Spleen (tissue), 11 donors: ENCODE data around the gene MRPL36. TPM values are rescaled to one million over a fixed set of nuclear protein-coding genes. Genes with fewer than 3 reads are reported as not detected.

Source experiments
- DNase-seq: peaks from one replicate; pipeline ENCODE4 v3.0.0-alpha.2; 2020
- H3K27ac ChIP-seq, 8 donors: fragments of 200-600 bp; sonication (generic) in 7 of 8; 1 replicate in 4 of 8; 2 replicates in 4 of 8; pipeline versions ENCODE4 v1.5.0 to v1.8.0; 2016 to 2021; ENCODE audit warnings: inconsistent platforms in 4 of 8, mild to moderate bottlenecking in 4 of 8, moderate library complexity in 1 of 8
- H3K27me3 ChIP-seq, 7 donors: fragments of 200-600 bp; sonication (generic) in 6 of 7; replicated peaks in 1 of 7; 1 replicate in 4 of 7; 2 replicates in 3 of 7; pipeline versions ENCODE4 v1.5.0 to v1.8.0; 2016 to 2021; ENCODE audit warnings: inconsistent platforms in 3 of 7, mild to moderate bottlenecking in 1 of 7
- H3K36me3 ChIP-seq, 6 donors: fragments of 200-600 bp; sonication (generic) in 5 of 6; 1 replicate in 4 of 6; 2 replicates in 2 of 6; pipeline versions ENCODE4 v1.5.0 to v1.8.0; 2016 to 2021; ENCODE audit warnings: inconsistent platforms in 2 of 6
- H3K4me1 ChIP-seq, 6 donors: fragments of 200-600 bp; sonication (generic) in 5 of 6; 1 replicate in 3 of 6; 2 replicates in 3 of 6; pipeline versions ENCODE4 v1.5.0 to v1.8.0; 2016 to 2021; ENCODE audit warnings: inconsistent platforms in 3 of 6
- H3K4me3 ChIP-seq, 8 donors: fragments of 200-600 bp; sonication (generic) in 7 of 8; 1 replicate in 4 of 8; 2 replicates in 4 of 8; pipeline versions ENCODE4 v1.5.0 to v1.8.0; 2016 to 2021; ENCODE audit warnings: inconsistent platforms in 4 of 8, mild to moderate bottlenecking in 4 of 8, moderate library complexity in 2 of 8
- H3K9me3 ChIP-seq, 8 donors: fragments of 200-600 bp; sonication (generic) in 7 of 8; 1 replicate in 4 of 8; 2 replicates in 4 of 8; pipeline versions ENCODE4 v1.5.0 to v1.8.0; 2016 to 2021; ENCODE audit warnings: inconsistent platforms in 4 of 8
- POLR2A ChIP-seq, 3 donors: fragments of 450-650 bp; IDR thresholded peaks; one replicate each; pipeline ENCODE4 v1.5.1; 2017; ENCODE audit warnings: antibody characterized with exemption in 3 of 3, mild to moderate bottlenecking in 1 of 3
- POLR2AphosphoS5 ChIP-seq, 3 donors: sonication (generic); formaldehyde crosslinking; IDR thresholded peaks; one replicate each; pipeline ENCODE4 v1.5.1; 2017; ENCODE audit warnings: antibody characterized with exemption in 3 of 3
- WGBS, 5 donors: extraction: QIAGEN DNeasy Blood & Tissue Kit in 3 of 5; methylation state at CpG; one replicate each; pipeline versions ENCODE4 v1.1.5 to v1.1.7; 2013 to 2018; 5-methylcytosine and 5-hydroxymethylcytosine counted together
- intact Hi-C: fragments of 100-400 bp; cut with DNase I; formaldehyde crosslinking; loops from one replicate; pipeline ENCODE4 v1.15.0; 2023; ENCODE audit warnings: low total_unique reads
- polyA plus RNA-seq, 3 donors: library from polyadenylated mRNA; stranded (reverse); fragments of 200-250 nt; gene quantifications; one replicate each; pipeline ENCODE4 v1.2.1, GENCODE V29; 2013
- total RNA-seq, 7 donors: library from RNA; depleted of rRNA in 3 of 7; stranded (reverse); fragments of >200 nt in 3 of 7; fragmentation: NEBNext Ultra II Directional in 4 of 7; extraction: Animal tissue kit (Norgen Biotek cat#: 25700) in 4 of 7; gene quantifications; one replicate each; pipeline versions ENCODE4 v1.1.0 to v1.2.1, GENCODE V29; 2016 to 2021
- TF ChIP-seq, protein P1 (sequence below), 11 experiments: fragments of 200-600 bp in 7 of 11; fragments of 450-650 bp in 4 of 11; sonication (generic) in 4 of 11; IDR thresholded peaks in 8 of 11; conservative IDR thresholded peaks in 3 of 11; 1 replicate in 7 of 11; 2 replicates in 4 of 11; pipeline versions ENCODE4 v1.4.0 to v1.8.0; 2016 to 2021; ENCODE audit warnings: antibody characterized with exemption in 11 of 11, inconsistent platforms in 4 of 11, mild to moderate bottlenecking in 1 of 11
- donor health status: healthy with polysubstance abuse.
- donor health status: DM: no; HTN: no; CAD: no; lungs with moderate emphysema.
- donor health status: DM: no; HTN: no; CAD: no.
- donor health status: Bipolar disorder and iron deficiency.
- donor health status: healthy.
- donor health status: DM: no; HTN: no; CAD: no.
- donor health status: DM: yes; HTN: yes; CAD: no.

Gene MRPL36
- total and polyA plus RNA-seq, 10 donors = 20.3 to 77.3 (median 35.9) TPM

DNA sequence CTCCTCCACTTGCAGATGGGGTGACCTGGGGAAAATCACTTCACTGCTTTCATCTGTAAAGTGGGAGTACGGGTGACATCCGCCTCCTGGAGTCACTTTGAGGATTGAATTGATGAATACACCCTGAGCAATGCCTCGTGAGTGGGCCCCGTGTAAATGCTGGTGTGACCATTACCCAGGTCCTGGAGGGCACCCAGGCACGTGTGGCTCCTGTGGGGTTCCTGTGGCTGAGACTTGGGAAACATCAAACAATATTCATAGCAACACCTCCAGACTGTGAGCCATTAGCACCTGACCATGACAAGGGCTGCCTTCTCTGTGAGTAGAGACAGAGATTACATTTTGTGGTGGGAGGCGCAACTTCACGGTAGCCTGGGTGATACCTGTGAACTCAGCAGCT lies 11.4 kb downstream of the MRPL36 start:
- WGBS, 5 donors = 87 to 91% (median 89%) methylated on average over 5 to 7 of the region's 7 CpGs

DNA sequence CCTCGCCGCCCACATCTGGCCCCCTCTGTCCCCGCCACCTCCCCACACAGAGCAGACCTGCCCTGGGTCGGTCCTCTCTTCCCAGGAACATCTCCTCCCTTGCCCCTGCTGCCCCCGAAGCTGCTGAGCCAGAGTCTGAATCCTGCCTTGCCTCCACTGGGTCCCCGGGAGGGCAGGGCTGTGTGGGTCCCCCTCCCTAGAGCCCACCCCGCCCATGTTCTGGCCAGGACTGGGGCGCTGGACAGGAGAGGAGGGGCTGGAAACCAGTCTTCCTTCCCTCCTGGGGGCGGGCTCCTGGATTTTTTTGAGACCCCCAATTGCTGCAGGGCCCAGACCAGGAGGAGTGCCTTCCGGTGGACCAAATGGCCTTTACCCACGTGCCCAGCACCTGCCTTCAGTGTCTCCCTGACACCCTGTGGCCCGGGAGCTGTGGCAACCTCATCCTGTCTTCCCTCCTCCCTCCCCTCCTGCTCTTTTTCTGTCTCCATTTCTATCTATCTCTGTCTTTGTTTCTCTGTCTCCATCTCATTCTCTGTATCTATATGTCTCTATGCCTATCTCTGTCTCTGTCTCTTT lies 12.1 kb downstream of the MRPL36 start:
- 83 to 91% (median 85%) methylated on average over 12 of the region's 12 CpGs for WGBS, 5 donors
- Histone ChIP-seq H3K4me1 (peaks cover 0 to 45% (median 13%) of the 10 kb centered on the region in 6 donors), H3K9me3 (no peaks in the 10 kb centered on the region), H3K27ac (no peak overlapping the region), H3K27me3 (peaks cover 0 to 24% (median 0%) of the 10 kb centered on the region in 7 donors), H3K4me3 (no peak overlapping the region), H3K36me3 (no peaks in the 10 kb centered on the region)
- TF ChIP-seq POLR2A (IDR thresholded peaks at IDR 0.05) = no peak
- TF ChIP-seq, protein P1, sequence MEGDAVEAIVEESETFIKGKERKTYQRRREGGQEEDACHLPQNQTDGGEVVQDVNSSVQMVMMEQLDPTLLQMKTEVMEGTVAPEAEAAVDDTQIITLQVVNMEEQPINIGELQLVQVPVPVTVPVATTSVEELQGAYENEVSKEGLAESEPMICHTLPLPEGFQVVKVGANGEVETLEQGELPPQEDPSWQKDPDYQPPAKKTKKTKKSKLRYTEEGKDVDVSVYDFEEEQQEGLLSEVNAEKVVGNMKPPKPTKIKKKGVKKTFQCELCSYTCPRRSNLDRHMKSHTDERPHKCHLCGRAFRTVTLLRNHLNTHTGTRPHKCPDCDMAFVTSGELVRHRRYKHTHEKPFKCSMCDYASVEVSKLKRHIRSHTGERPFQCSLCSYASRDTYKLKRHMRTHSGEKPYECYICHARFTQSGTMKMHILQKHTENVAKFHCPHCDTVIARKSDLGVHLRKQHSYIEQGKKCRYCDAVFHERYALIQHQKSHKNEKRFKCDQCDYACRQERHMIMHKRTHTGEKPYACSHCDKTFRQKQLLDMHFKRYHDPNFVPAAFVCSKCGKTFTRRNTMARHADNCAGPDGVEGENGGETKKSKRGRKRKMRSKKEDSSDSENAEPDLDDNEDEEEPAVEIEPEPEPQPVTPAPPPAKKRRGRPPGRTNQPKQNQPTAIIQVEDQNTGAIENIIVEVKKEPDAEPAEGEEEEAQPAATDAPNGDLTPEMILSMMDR (IDR thresholded peaks at IDR 0.05 in 8 of 11, conservative IDR thresholded peaks at IDR 0.05 in 3 of 11) = no peak
- no peak for TF ChIP-seq POLR2AphosphoS5 (IDR thresholded peaks at IDR 0.05)
- DNase-seq = no peak
- intact Hi-C loops = no loop called here

More for the DNA sequence above, 11.4 kb downstream of the MRPL36 start:
- intact Hi-C loops = no loop called here
- peaks cover 0 to 45% (median 8%) of the 10 kb centered on the region in 6 donors for H3K4me1 ChIP-seq
- peaks cover 0 to 24% (median 0%) of the 10 kb centered on the region in 7 donors for H3K27me3 ChIP-seq
- no peaks in the 10 kb centered on the region for H3K36me3 ChIP-seq
- H3K9me3 ChIP-seq = no peaks in the 10 kb centered on the region
- TF ChIP-seq POLR2A (IDR thresholded peaks at IDR 0.05) (no peak), POLR2AphosphoS5 (IDR thresholded peaks at IDR 0.05) (no peak)
- TF ChIP-seq, protein P1 (IDR thresholded peaks at IDR 0.05 in 8 of 11, conservative IDR thresholded peaks at IDR 0.05 in 3 of 11) = no peak
- H3K27ac ChIP-seq = no peak overlapping the region
- H3K4me3 ChIP-seq = no peak overlapping the region
- DNase-seq = no peak

DNA sequence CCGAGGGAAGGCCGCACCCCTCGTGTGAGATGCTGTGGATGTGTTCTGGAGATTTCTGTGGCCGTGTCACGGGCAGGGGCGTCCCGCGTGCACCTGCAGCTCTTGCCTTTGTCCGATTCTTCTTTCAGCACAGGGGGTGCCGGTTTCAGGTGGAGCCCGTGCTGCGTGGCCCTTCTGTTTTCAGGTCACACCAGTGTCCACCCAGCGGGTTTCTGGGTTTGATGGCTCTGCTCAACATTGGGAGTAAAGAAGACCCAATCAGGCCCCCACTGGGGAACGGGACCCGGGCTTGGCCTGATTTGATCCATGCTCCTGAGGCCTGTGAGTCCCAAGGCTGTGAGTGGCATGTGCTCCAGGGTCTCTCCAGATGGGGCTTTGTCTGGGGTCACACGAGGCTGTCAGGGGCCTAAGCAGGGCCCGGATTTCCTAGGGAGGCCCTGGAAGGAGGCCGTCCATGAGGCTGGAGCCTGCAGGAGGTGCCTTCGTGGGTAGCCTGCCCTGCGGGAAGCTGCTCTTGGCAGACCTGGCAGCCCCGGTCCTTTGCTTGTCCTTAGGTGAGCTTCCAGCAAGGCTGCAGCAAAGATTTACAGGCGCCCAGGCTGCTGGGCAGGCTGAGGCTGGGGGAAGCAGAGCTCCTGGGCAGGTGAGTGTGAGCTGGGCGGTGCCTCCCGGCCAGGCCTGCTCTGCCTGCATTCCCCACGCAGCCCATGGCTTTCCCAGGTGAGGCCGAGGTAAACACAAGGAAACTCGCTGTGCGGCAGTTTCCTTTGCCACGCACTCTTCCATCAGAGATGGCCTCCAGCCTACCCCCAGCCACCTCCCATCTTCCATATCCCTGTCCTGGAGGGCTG lies 12.8 kb downstream of the MRPL36 start:
- peak; percentile 71 for DNase-seq
- TF ChIP-seq POLR2AphosphoS5 (IDR thresholded peaks at IDR 0.05) (no peak), POLR2A (IDR thresholded peaks at IDR 0.05) (no peak)
- TF ChIP-seq, protein P1 (IDR thresholded peaks at IDR 0.05 in 8 of 11, conservative IDR thresholded peaks at IDR 0.05 in 3 of 11) = no peak
- WGBS, 5 donors = 89 to 94% (median 91%) methylated on average over 20 to 29 of the region's 29 CpGs
- H3K36me3 ChIP-seq = no peaks in the 10 kb centered on the region
- no peaks in the 10 kb centered on the region for H3K9me3 ChIP-seq
- intact Hi-C loops = no loop called here
- peaks cover 0 to 24% (median 0%) of the 10 kb centered on the region in 7 donors for H3K27me3 ChIP-seq
- no peak overlapping the region for H3K4me3 ChIP-seq
- no peak overlapping the region for H3K27ac ChIP-seq
- peaks cover 0 to 44% (median 10%) of the 10 kb centered on the region in 6 donors for H3K4me1 ChIP-seq

DNA sequence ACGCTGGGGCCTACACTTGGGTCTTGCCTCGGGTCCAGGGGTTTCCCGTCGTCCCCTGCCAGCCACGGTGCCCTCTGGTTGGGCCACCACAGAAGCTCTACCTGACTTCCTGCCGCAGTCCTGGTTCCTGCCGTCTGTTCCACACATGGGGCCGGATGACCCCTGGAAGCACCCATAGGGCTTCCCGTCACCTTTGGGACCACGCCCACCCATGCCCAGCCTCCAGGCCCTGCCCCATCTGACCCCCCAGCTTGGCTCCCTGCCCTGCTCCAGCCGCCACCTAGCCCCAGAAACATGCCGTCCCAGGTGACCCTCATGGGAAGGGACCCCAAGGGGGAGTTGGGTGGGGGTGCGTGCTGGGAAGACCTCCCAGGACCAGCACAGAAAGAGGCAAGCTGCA lies 13.7 kb downstream of the MRPL36 start:
- Histone ChIP-seq H3K27me3 (peaks cover 0 to 24% (median 0%) of the 10 kb centered on the region in 7 donors), H3K9me3 (no peaks in the 10 kb centered on the region), H3K27ac (no peak overlapping the region), H3K36me3 (no peaks in the 10 kb centered on the region), H3K4me1 (peaks cover 0 to 39% (median 8%) of the 10 kb centered on the region in 6 donors), H3K4me3 (no peak overlapping the region)
- TF ChIP-seq POLR2A (IDR thresholded peaks at IDR 0.05) = no peak
- no peak for TF ChIP-seq POLR2AphosphoS5 (IDR thresholded peaks at IDR 0.05)
- TF ChIP-seq, protein P1 (IDR thresholded peaks at IDR 0.05 in 8 of 11, conservative IDR thresholded peaks at IDR 0.05 in 3 of 11) = no peak
- DNase-seq = peak; percentile 61
- 83 to 93% (median 90%) methylated on average over 6 to 13 of the region's 13 CpGs for WGBS, 5 donors
- intact Hi-C loops = no loop called here
